NCI-H1417 (cell line): ENCODE results near the gene IGSF6.
"Not testable (repeated sequence)": the region's sequence is repeated elsewhere in the genome, so short reads cannot be mapped to it uniquely, and the experiment has no call there.

ENCODE experiments used
- DNase-seq, 3 experiments: peaks; one replicate each; lab custom pipeline; 2025; lab: John Stamatoyannopoulos, UW

The IGSF6 gene

DNA sequence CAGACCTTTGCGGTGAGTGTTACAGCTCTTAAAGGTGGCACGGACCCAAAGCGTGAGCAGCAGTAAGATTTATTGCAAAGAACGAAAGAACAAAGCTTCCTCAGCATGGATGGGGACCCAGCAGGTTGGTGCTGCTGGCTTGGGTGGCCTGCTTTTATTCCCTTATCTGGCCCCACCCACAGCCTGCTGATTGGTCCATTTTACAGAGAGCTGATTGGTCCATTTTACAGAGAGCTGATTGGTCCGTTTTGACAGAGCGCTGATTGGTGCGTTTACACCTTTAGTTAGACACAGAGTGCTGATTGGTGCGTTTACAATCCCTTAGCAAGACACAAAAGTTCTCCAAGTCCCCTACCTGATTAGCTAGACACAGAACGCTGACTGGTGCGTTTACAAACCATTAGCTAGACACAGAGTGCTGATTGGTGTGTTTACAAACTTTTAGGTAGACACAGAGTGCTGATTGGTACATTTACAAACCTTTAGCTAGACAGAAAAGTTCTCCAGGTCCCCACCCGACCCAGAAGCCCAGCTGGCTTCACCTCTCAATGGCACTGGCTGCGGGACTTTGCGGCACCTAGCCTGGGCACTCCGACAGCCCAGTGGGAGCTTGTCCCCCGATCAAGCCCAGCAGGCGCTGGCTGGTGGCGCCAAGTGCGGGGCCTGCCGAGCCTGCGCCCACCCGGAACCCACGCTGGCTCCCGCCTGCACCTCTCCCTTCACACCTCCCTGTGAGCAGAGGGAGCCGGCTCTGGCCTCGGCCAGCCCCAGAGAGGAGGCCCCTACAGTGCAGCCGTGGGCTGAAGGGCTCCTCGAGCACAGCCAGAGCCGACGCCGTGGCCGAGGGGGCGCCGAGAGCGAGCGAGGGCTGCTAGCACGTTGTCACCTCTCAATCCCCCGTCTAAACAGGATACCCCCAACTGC is 22.5 kb downstream of the IGSF6 start:
- not testable (repeated sequence) for DNase-seq

DNA sequence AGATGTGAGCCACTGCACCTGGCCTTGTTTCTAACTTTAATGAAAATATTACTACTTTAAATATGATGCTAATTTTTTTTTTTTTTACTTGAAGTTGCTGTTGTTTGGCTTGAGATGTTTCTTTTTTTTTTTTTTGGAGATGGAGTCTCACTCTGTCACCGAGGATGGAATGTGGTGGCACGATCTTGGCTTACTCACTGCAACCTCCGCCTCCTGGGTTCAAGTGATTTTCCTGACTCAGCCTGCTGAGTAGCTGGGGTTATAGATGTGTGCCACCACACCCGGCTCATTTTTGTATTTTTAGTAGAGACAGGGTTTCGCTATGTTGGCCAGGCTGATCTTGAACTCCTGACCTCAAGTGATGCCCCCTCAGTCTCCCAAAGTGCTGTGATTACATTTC is 23.6 kb downstream of the IGSF6 start:
- DNase-seq = no peak

DNA sequence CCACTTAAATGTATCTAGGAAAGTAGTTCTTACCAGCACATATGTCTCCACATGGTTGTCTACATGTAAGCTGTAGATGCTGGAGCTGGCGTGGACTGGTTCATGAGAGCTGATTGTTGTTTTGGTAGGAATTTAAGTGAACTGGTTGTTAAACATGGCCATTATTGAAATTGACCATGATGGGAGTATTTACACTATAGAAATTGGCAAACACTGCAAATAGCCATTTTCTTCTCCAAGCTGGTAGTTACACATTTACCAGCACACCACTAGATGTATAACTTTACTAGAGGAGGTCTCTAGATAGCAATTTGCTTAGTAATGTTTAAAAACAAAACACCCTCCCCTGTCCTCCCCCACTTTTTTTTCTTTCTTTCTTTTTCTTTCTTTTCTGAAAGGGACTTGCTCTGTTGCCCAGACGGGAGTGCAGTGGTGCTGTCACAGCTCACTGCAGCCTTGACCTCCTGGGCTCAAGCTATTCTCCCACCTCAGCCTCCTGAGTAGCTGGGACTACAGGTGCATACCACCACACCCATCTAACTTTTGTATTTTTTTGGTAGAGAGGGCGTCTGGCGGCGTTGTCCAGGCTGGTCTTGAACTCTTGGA is 24.2 kb downstream of the IGSF6 start:
- no peak for DNase-seq

DNA sequence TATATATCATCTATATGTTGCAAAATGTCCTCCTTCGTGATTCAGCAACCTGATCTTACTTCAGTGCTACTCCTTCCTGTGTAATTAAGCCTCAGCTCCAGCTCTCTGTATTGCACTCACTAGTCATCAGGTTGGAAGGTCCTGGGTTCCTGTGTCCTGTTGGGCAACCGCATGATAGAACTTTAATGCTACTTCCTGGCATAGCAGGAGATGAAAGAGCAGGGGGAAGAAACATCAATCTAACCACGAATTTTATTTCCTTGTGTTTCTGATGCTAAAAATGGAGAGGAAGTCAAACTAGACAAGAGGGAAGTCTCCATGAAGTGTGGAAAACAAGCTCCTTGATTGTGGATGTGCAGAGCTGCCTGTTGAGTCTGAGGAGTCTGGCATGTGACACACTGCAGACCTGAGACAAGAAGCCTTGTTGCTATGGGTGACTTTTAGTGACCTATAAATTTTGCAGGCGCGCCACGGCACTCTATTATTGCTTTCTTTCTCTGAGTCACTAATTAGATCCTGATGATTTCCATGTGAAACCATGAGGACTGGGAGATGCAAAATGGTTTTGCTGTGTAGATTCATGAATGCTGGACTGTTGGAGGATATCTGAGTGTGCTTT is 25.6 kb downstream of the IGSF6 start:
- DNase-seq = peak in 1 of 3 experiments; percentile 53

DNA sequence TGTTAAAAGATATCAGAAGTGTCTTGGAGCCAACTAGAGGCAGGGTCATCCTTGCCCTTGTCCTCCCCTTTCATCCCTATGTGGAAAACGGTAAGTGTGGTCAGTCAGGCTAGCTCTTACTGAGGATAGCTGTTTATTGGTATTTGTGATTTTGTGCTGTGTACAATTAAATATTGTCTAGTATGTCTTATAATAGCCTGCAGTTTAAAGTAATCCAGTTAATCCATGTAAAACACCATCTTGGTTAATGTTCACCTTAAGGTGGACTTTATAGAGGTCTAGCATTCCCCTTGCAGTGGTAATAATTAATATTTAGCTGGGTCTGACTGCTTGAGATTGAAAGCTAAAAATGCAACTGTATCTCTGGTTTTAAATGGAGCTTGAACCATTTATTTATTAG is 27.4 kb downstream of the IGSF6 start:
- no peak for DNase-seq

DNA sequence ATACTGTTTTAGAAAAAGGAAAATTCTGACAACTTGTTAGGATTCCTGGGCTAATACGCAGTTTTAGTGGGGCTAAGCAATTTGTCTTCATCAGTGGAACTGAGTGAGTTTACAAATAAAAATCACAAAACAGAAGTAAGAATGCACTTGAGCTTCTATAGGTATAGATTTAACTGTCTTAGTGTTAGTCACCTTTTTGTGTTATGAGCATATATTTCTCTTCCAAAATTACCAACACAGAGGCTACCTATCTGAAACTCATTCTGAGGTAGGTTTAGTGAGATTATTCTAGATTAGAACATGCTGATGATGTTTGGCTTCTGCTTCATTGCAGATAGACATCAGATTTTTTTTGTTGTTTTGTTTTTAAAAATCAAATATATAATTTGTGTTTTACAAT is 29.9 kb downstream of the IGSF6 start:
- DNase-seq = no peak

DNA sequence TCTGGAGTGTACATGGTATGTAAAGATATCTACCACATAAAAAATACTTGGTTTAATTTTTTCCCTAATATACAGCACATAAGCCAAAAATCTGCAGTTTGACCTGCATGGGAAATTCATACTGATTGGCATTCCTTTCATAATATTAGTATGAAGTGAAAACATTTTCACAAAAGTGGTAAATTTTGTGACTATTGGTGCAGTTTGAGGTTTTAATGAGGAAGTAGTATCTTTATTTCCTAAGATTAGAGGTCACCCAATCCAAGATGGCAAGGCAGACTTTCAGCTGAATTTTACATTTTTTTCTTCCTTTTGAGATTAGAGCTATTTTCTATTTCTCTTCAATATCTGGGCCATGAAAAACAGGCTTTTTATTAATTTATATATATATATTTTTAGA is 31.8 kb downstream of the IGSF6 start:
- DNase-seq = no peak

DNA sequence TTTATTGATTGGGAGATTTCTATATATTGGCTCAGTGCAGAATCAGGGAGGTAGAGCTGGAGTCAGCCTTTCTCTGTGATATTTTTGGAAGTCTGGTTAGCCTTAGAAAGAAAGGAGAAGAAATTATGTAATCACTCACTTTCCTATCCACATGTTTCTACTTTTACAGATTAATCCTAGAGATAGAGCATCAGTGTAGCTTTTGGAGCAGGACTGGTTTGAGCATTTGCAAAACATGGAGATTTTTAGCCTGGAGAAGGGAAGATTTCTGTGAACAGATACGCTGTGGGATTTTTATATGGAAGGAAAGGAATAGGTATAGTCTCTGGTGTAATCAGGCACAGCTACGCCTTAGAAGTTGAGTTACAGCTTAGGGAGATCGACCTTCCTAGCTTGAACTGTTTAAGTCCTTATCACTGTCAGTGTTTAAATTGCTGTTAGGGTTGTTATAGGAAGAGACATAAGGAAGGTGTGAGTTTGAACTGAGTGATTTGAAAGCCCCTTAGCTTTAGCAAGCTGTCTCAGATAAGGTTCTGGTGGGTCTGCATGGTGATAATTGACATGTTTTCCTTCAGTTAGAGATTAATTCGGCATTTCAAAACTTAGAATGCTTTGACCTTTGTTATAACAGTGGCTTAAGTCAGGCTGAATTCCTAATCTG is 32.5 kb downstream of the IGSF6 start:
- no peak for DNase-seq

DNA sequence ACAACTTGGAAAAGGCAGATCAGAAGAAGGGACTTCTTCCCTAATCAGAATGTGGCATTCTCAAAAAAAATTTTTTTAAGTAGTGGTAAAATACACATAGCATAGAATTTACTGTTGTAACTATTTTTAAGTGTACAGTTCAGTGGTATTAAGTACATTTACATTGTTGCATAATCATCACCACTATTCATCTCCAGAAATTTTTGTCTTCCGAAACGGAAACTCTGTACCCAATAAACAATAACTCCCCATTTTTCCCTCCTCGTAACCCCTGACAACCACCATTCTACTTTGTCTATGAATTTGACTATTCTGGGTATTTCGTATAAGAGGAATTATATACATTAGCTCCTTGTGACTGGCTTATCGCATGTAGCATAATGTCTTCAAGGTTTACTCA is 34.1 kb downstream of the IGSF6 start:
- DNase-seq = no peak

DNA sequence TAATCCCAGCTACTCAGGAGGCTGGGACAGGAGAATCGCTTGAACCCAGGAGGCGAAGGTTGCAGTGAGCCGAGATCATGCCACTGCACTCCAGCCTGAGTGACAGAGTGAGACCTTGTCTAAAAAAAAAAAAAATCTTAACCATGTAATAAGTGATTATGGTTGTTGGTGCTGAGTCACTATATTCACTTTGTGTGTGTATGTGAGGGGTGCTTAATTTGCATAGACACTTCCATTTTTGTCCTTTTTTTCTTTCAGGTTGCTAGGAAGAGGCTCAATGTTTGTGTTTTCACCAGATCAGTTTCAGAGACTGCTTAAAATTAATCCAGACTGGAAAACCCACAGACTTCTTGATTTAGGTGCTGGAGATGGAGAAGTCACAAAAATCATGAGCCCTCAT is 34.8 kb downstream of the IGSF6 start:
- no peak for DNase-seq

DNA sequence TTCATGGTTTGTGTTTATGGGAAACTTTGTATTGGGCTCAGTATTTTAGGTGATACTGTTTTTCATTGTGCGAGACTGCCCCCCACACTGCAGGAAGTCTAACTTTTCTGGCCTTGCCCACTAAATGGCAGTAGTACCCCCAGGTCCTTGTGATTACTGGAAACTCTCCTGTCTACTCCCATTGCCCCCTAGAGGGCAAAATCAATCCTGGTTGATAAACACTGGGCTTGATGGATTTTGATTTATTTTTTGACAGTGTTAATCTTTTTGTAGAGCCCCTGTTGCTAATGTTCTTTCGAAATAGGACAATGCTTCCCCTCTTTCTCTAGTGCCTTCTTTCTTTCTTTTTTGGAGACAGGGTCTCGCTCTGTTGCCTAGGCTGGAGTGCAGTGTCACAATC is 37.5 kb downstream of the IGSF6 start:
- DNase-seq = no peak

DNA sequence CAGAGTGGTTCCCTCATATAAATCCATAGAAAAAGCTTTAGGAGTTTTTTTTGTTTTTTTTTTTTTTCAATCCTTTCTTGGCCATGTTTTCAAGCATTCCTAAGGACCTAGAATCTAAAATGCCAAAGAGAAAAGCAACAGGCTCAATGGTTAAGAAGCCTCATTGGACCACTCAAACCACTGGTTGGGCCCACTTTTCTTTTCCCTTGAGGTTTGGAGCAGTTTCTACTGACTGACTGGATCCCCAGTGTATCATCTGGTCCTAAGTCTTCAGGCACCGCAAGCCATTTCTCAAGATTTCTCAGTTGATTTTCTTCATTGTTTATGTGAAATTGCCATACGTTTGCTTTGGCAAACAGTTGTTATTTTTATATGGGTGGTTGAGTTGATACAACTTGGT is 38.6 kb downstream of the IGSF6 start:
- DNase-seq = no peak

DNA sequence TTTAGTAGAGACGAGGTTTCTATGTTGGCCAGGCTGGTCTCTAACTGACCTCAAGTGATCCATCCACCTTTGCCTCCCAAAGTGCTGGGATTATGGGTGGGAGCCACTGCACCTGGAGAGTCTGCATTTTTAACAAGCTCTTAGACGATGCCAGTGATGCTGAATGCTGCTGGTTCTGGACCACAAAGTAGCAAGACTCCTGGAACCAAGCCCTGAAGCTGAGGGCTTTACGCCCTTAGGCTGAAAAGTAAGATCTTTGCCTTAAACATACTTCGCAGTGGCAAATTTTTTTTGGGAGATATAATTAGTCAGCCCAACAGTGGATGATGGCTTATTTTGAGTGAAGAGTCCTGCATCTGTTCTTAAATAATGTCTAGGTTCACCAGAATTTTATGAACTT is 39.0 kb downstream of the IGSF6 start:
- no peak for DNase-seq

DNA sequence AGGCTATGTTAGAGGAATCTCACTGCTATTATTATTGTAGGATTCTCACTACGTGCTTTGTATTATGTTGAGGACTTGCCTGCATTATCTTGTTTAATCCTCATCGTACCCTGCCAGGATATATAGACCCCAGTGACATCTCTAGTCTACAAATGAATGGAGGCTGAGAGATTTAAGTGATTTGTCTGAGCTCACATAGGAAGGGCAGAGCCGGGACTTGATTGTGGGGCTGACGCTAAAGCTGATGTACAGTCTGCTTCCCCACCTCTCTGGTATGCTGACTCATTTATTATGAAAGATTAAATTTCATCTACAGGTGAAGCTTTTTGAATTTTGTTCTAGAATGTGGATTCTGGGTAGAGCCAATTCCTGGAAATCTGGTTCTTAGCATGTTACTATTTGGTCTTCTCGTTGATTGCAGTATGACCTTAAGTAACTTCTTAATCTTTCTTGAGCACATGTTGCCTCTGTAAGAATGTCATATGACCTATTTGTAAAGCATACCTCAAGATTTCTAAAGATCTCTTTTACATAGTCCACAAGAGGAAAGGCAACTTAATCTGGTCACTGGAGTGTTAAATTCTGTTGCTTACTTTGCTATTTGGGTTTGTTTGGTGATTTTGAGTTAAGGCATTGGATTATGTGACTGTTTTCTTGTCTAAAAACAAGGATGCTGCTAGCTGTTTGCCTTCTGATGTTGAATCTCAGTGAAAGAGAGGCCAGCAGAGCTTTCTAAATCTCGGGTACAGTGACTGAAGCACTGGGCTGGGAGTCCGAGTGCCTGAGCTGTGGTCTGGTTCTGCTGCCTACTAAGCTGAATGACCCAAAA is 40.6 kb downstream of the IGSF6 start:
- no peak for DNase-seq

DNA sequence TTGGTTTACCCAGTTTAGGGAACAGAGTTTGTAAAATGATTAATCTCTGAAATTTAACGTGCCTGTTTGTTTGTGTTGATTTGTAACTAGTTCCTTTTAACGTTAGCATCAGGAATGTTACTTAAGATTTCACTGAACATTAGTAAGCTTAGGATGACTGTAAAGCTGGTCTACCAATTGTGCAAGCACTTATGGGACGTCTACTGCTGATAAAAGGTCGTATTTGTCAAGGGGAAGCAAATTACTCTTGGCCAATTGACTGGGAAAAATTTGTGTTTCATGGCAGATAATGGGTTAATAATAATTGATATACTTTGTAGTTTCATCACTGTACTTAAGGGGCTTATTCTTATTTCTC is 41.2 kb downstream of the IGSF6 start:
- DNase-seq = no peak

DNA sequence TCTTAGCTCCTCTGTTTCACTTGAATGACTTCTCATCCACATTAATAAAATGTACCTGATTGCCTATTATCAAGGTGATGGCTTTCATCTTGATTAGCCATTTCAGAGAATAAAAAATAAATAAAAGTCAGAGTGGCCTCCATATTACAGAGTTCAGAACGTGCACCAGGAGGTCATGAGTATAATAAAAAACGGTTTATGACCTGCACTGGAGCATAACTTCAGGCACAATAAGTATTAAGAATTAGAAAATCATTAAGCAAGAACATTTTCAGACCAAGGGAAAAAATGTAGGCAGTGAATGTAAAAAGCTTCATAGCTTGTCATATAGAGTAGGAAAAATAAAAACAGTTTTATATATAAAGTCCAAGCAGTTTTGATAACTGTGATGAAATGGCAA is 41.6 kb downstream of the IGSF6 start:
- no peak for DNase-seq

DNA sequence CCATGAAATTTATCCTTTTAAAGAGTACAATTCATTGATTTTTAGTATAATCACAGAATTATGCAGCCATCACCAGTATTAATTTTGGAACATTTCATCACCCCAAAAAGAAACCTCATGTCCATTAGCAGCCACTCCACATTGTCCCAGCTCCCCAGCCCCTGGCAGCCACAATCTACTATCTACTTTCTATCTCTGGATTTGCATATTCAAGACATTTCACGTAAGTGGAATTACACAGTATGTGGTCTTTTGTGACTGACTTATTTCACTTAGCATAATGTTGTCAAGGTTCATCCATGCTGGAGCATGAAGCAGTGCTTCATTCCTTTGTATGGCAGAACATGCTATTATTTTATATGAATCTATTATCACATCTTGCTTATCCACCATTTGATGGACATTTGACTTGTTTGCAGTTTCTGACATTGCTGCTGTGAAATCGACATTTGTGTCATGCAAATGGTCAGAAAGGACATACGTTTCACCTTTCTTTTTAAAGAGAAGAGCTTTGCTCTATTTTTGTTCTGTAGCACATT is 42.3 kb downstream of the IGSF6 start:
- DNase-seq = no peak

DNA sequence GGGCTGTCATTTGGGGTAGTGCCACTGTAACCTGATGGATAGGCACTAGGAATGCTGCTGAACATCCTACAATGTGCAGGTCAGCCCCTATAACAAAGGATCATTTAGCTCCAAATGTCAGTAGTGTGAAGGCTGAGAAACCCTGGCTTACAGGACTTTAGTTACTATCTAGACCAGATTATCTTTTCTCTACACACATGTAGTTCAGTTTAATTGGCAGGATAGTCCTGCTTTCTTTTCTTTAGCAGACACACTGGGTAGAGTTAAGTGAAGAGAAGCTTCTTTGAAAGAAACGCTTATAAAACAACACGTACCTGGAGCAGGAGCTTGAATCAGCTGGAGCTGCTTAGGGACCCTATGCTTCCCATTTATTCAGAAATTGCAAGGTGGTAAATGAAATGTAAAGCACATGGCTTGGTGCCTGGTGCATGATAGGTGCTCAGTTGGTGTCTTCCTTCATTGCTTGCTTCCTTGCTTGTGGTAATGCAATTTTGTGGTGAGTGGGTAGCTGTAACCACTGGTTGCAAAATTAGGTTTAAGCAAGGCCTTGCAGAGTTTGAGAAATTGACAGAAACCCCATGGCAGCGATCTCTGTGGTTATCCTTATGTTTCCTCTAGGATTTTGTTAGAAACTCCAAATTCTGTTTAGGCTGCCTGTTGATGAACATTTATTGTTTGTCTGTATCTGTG is 43.6 kb downstream of the IGSF6 start:
- no peak for DNase-seq

DNA sequence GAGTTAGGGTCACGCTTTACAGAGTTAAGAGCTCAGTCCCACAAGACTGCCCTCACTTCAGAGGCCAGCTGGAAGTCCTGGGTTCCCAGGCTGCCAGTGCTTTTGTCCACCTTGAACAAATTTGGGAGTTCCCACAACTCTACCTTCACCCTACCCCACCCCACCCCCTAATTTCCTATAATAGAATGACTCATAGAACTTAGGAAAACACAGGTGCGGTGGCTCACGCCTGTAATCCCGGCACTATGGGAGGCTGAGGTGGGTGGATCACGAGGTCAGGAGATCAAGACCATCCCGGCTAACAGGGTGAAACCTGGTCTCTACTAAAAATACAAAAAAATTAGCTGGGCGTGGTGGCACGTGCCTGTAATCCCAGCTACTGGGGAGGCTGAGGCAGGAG is 46.6 kb downstream of the IGSF6 start:
- DNase-seq = not testable (repeated sequence)

DNA sequence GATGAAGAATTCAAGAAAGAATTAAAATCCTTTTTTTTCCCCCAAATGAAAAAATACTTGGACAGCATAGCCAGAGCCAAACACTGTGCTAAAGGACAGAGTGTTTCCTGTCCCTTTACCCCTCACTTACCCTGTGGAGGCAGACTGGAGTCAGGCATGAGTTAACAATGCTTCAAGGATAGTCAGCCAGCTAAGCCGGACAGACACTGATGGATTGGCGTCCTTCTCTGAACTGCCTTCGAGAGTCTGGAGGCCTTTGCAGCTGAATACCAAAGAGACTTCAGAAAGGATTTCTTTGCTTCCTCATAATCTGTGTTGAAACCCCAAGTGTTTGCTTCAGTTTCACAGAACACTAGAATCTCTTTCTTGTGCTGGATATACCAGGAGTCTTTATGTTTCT is 48.5 kb downstream of the IGSF6 start:
- no peak for DNase-seq

DNA sequence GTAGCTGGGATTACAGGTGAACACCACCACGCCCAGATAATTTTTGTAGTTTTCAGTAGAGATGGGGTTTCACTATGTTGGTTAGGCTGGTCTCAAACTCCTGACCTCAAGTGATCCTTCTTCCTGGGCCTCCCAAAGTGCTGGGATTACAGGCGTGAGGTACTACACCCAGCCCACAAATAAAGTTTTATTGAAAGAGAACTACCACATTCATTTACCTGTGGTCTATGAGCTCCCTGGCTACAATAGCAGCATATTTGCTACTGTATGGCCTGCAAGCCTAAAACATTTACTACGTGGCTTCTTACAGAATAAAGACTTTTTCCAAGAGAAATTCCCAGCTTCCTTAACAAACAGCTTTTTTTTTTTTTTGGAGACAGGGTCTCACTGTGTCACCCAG is 49.6 kb downstream of the IGSF6 start:
- DNase-seq = no peak
